DOHH2 (cell line): ENCODE results near the gene OPTN.
A peak's percentile ranks its signal among the peaks of the same experiment; 100 is the strongest.
"Not testable (repeated sequence)": the region's sequence is repeated elsewhere in the genome, so short reads cannot be mapped to it uniquely, and the experiment has no call there.

Experiments used
- H3F3A ChIP-seq: fragments of 200-600 bp; sonication (generic), shearing (Covaris generic); 2 replicates; pipeline ENCODE4 v1.6.0; 2016; ENCODE audit warnings: antibody characterized with exemption, mild to moderate bottlenecking; ENCODE audit not compliant: control insufficient read depth, insufficient read depth
- H3K27ac ChIP-seq: fragments of 200-600 bp; sonication (generic); 2 replicates; pipeline ENCODE4 v1.5.1; 2014; ENCODE audit warnings: low read depth, mild to moderate bottlenecking, low read length, moderate library complexity
- H3K27me3 ChIP-seq: fragments of 200-600 bp; sonication (generic); 2 replicates; pipeline ENCODE4 v1.6.1; 2014; ENCODE audit warnings: mild to moderate bottlenecking, low read length, mixed read lengths; ENCODE audit not compliant: control insufficient read depth
- H3K36me3 ChIP-seq: fragments of 200-600 bp; sonication (generic); 2 replicates; pipeline ENCODE4 v1.6.1; 2014; ENCODE audit warnings: mild to moderate bottlenecking, low read length, moderate library complexity, mixed read lengths; ENCODE audit not compliant: control insufficient read depth
- H3K4me1 ChIP-seq: fragments of 200-600 bp; sonication (generic); 2 replicates; pipeline ENCODE4 v1.6.1; 2014; ENCODE audit warnings: mild to moderate bottlenecking, low read length, mixed read lengths; ENCODE audit not compliant: control insufficient read depth
- H3K4me2 ChIP-seq: fragments of 200-600 bp; sonication (generic); 2 replicates; pipeline ENCODE4 v1.6.0; 2014; ENCODE audit warnings: mild to moderate bottlenecking, low read length, moderate library complexity
- H3K4me3 ChIP-seq: fragments of 200-600 bp; sonication (generic); 2 replicates; pipeline ENCODE4 v1.5.1; 2014; ENCODE audit warnings: mild to moderate bottlenecking, low read length, mixed read lengths
- H3K79me2 ChIP-seq: fragments of 200-600 bp; sonication (generic); 2 replicates; pipeline ENCODE4 v1.6.1; 2014; ENCODE audit warnings: mild to moderate bottlenecking, low read length, mixed read lengths; ENCODE audit not compliant: control insufficient read depth
- H3K9me2 ChIP-seq: fragments of 200-600 bp; sonication (generic); replicated peaks from 2 replicates; pipeline ENCODE4 v1.6.1; 2014; ENCODE audit warnings: mild to moderate bottlenecking, low read length, mixed read lengths; ENCODE audit not compliant: control insufficient read depth
- H3K9me3 ChIP-seq: fragments of 200-600 bp; sonication (generic); 2 replicates; pipeline ENCODE4 v1.6.1; 2014; ENCODE audit warnings: antibody characterized with exemption, low read length, mixed read lengths; ENCODE audit not compliant: control insufficient read depth, insufficient read depth
- H4K20me1 ChIP-seq: fragments of 200-600 bp; sonication (generic); 2 replicates; pipeline ENCODE4 v1.6.0; 2014; ENCODE audit warnings: low read depth, mild to moderate bottlenecking, antibody characterized with exemption, low read length, moderate library complexity; ENCODE audit not compliant: control insufficient read depth, insufficient read depth
- EZH2phosphoT487 ChIP-seq: fragments of 200-600 bp; sonication (generic); IDR thresholded peaks from 2 replicates; pipeline ENCODE4 v1.6.1; 2017; ENCODE audit warnings: borderline replicate concordance, mild to moderate bottlenecking, antibody characterized with exemption, low read length, moderate library complexity, mixed read lengths
- TF ChIP-seq, protein P1 (sequence below): fragments of 200-600 bp; sonication (generic); IDR thresholded peaks from one replicate; pipeline ENCODE4 v1.5.1; 2014; ENCODE audit warnings: antibody characterized with exemption, mild to moderate bottlenecking, low read depth, low read length; ENCODE audit not compliant: poor library complexity, severe bottlenecking

The OPTN gene

DNA sequence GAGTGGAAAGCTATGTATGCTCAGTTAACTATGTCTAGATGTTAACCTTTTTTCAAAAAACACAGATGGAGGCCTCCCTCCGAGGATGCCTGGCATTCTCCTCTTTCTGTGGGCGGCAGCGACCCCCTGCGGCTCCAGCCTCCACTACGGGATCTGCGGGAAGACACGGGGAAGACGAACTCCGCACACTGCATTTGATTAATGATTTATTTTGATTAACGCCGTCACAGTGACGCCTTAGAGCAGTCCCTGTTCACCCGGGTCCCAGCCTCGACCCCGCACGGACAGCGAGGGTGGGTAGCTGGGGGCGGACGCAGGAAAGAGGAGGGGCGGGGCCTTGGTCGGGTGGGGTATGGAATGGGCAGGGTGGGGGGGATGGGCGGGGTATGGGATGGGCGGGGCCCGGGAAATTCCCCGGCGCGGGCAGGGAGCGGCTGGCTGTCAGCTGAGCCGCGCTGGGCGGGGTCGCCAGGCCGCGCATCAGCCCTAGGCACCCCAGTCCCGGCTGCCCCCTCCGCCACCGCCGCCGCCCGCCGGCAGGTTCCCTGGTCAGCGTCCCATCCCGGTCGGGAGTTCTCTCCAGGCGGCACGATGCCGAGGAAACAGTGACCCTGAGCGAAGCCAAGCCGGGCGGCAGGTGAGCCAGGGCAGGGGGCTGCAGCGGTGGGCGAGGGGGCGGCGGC is at the start of gene OPTN:
TSS of gene OPTN (plus strand) at position 498 of the 683 bp plus-strand sequence. CDS start 8,960 bp downstream, outside the sequence.
- peaks cover 33% of the 10 kb centered on the region for H3K27me3 ChIP-seq
- peaks cover 15% of the 10 kb centered on the region for H3K4me1 ChIP-seq
- no peak within 1 kb of the TSS for H3K27ac ChIP-seq
- no peaks in the 10 kb centered on the region for H3K79me2 ChIP-seq
- H3F3A ChIP-seq = no peaks in the 10 kb centered on the region
- TF ChIP-seq EZH2phosphoT487 = no peak
- TF ChIP-seq, protein P1, sequence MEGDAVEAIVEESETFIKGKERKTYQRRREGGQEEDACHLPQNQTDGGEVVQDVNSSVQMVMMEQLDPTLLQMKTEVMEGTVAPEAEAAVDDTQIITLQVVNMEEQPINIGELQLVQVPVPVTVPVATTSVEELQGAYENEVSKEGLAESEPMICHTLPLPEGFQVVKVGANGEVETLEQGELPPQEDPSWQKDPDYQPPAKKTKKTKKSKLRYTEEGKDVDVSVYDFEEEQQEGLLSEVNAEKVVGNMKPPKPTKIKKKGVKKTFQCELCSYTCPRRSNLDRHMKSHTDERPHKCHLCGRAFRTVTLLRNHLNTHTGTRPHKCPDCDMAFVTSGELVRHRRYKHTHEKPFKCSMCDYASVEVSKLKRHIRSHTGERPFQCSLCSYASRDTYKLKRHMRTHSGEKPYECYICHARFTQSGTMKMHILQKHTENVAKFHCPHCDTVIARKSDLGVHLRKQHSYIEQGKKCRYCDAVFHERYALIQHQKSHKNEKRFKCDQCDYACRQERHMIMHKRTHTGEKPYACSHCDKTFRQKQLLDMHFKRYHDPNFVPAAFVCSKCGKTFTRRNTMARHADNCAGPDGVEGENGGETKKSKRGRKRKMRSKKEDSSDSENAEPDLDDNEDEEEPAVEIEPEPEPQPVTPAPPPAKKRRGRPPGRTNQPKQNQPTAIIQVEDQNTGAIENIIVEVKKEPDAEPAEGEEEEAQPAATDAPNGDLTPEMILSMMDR = peak; percentile 78
- peak within 1 kb of the TSS; percentile 67 for H3K4me2 ChIP-seq
- peak within 1 kb of the TSS; percentile 60 for H3K4me3 ChIP-seq
- H3K9me2 ChIP-seq = no peaks in the 10 kb centered on the region
- no peaks in the 10 kb centered on the region for H3K36me3 ChIP-seq
- no peaks in the 10 kb centered on the region for H3K9me3 ChIP-seq
- no peaks in the 10 kb centered on the region for H4K20me1 ChIP-seq

GRCh38 chr10:13051126-13051694 is 48.8 kb upstream of the OPTN start:
- Histone ChIP-seq H3K9me2 (no peaks in the 10 kb centered on the region), H3F3A (no peaks in the 10 kb centered on the region), H4K20me1 (no peaks in the 10 kb centered on the region), H3K27me3 (peaks cover 3% of the 10 kb centered on the region; the same call in 1 of the 2 replicates), H3K4me2 (no peak overlapping the region), H3K27ac (no peak overlapping the region), H3K79me2 (no peaks in the 10 kb centered on the region), H3K9me3 (no peaks in the 10 kb centered on the region), H3K4me1 (no peaks in the 10 kb centered on the region), H3K36me3 (no peaks in the 10 kb centered on the region), H3K4me3 (no peak overlapping the region)
- TF ChIP-seq, protein P1 = no peak
- TF ChIP-seq EZH2phosphoT487 = no peak

DNA sequence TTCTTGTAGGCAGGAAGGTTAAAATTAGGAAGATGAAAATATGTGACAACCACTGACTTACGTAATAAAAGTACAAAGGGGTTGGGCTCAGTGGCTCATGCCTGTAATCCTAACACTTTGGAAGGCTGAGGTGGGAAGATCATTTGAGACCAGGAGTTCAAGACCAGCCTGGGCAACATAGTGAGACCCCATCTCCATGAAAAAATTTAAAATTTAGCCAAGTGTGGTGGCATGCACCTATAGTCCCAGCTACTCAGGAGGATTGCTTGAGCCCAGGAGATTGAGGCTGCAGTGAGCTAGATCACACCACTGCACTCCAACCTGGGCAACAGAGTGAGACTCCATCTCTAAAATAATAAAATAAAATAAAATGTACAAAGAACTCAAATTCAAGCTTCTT is 46.8 kb upstream of the OPTN start:
- H3K9me3 ChIP-seq, H3K27ac ChIP-seq, H3K4me3 ChIP-seq, H3K4me1 ChIP-seq, H3K36me3 ChIP-seq, H3K79me2 ChIP-seq, H4K20me1 ChIP-seq, H3K27me3 ChIP-seq, H3K4me2 ChIP-seq, H3F3A ChIP-seq, H3K9me2 ChIP-seq: not testable (repeated sequence)

- H3K9me2 ChIP-seq = no peaks in the 10 kb centered on the region
- no peak overlapping the region for H3K27ac ChIP-seq
- H3K4me3 ChIP-seq = no peak overlapping the region
- H4K20me1 ChIP-seq = no peaks in the 10 kb centered on the region
- H3K4me2 ChIP-seq = no peak overlapping the region
- no peaks in the 10 kb centered on the region for H3K36me3 ChIP-seq
- H3K9me3 ChIP-seq = no peaks in the 10 kb centered on the region
- H3K4me1 ChIP-seq = no peaks in the 10 kb centered on the region
- peaks cover 3% of the 10 kb centered on the region; the same call in 1 of the 2 replicates for H3K27me3 ChIP-seq
- no peak for TF ChIP-seq EZH2phosphoT487
- TF ChIP-seq, protein P1 = no peak
- H3F3A ChIP-seq = no peaks in the 10 kb centered on the region
- no peaks in the 10 kb centered on the region for H3K79me2 ChIP-seq
These were observed 46.0 kb upstream of the OPTN start for GRCh38 chr10:13053794-13054462.
